HepG2 (cell line): ENCODE data around the gene ACTN4. TPM values are rescaled to one million over a fixed set of nuclear protein-coding genes. Genes with fewer than 3 reads are reported as not detected.
A peak's percentile ranks its signal among the peaks of the same experiment; 100 is the strongest.

Experiments used
- ETV6 ChIP-seq: sonication (generic); formaldehyde crosslinking; conservative IDR thresholded peaks from 2 replicates; pipeline ENCODE4 v1.4.0; 2020; ENCODE audit warnings: missing genetic modification reagents
- GABPB1 ChIP-seq: IDR thresholded peaks from 2 replicates; pipeline ENCODE4 v1.6.1; 2016; ENCODE audit warnings: mild to moderate bottlenecking, missing genetic modification reagents, moderate library complexity, missing compliant biosample characterization
- HDAC2 ChIP-seq: sonication (generic); formaldehyde crosslinking; IDR thresholded peaks from 2 replicates; pipeline ENCODE4 v1.4.0; 2020; ENCODE audit warnings: missing genetic modification reagents
- HMG20A ChIP-seq: IDR thresholded peaks from 2 replicates; pipeline ENCODE4 v1.6.1; 2016; ENCODE audit warnings: borderline replicate concordance
- MTF2 ChIP-seq: sonication (generic); formaldehyde crosslinking; IDR thresholded peaks from 2 replicates; pipeline ENCODE4 v1.5.0; 2020; ENCODE audit warnings: missing genetic modification reagents, borderline replicate concordance
- NFIC ChIP-seq: IDR thresholded peaks from 2 replicates; pipeline ENCODE4 v1.6.1; 2012; ENCODE audit warnings: mild to moderate bottlenecking, low read length, inconsistent platforms
- NR2C2 ChIP-seq: sonication (generic); formaldehyde crosslinking; IDR thresholded peaks from 2 replicates; pipeline ENCODE4 v1.4.0; 2020; ENCODE audit warnings: missing genetic modification reagents, mild to moderate bottlenecking, moderate library complexity, borderline replicate concordance
- NR2F2 ChIP-seq: IDR thresholded peaks from 2 replicates; pipeline ENCODE4 v1.6.1; 2012; ENCODE audit warnings: low read depth, inconsistent platforms, borderline replicate concordance
- PAF1 ChIP-seq: IDR thresholded peaks from 2 replicates; pipeline ENCODE4 v1.6.1; 2016; ENCODE audit warnings: missing genetic modification reagents, missing compliant biosample characterization
- RXRA ChIP-seq: sonication (generic); formaldehyde crosslinking; IDR thresholded peaks from 2 replicates; pipeline ENCODE4 v1.5.1; 2020; ENCODE audit warnings: missing genetic modification reagents
- SMARCE1 ChIP-seq: fragments of 450-650 bp; IDR thresholded peaks from 2 replicates; pipeline ENCODE4 v1.6.1; 2017; ENCODE audit warnings: borderline replicate concordance
- TBX2 ChIP-seq: sonication (generic); formaldehyde crosslinking; IDR thresholded peaks from 2 replicates; pipeline ENCODE4 v1.5.0; 2020; ENCODE audit warnings: missing genetic modification reagents, mild to moderate bottlenecking, borderline replicate concordance
- TP53 ChIP-seq: sonication (generic); formaldehyde crosslinking; conservative IDR thresholded peaks from 2 replicates; pipeline ENCODE4 v1.4.0; 2020; ENCODE audit warnings: missing genetic modification reagents
- U2AF2 ChIP-seq: fragments of 200-400 bp; formaldehyde crosslinking; IDR thresholded peaks from 2 replicates; pipeline ENCODE4 v1.6.1; 2017; ENCODE audit warnings: low read depth, mild to moderate bottlenecking, low read length
- ZNF331 ChIP-seq: sonication (generic); formaldehyde crosslinking; IDR thresholded peaks from 2 replicates; pipeline ENCODE4 v1.4.0; 2020; ENCODE audit warnings: missing genetic modification reagents
- ZNF367 ChIP-seq: sonication (generic); formaldehyde crosslinking; IDR thresholded peaks from 2 replicates; pipeline ENCODE4 v1.4.0; 2020; ENCODE audit warnings: missing genetic modification reagents, borderline replicate concordance
- ZNF460 ChIP-seq: sonication (generic); formaldehyde crosslinking; IDR thresholded peaks from 2 replicates; pipeline ENCODE4 v1.5.1; 2020; ENCODE audit warnings: missing genetic modification reagents, mild to moderate bottlenecking, borderline replicate concordance
- ZNF552 ChIP-seq: sonication (generic); formaldehyde crosslinking; IDR thresholded peaks from 2 replicates; pipeline ENCODE4 v1.9.0; 2022; ENCODE audit warnings: missing genetic modification reagents, mild to moderate bottlenecking, borderline replicate concordance
- ZNF766 ChIP-seq: sonication (generic); formaldehyde crosslinking; IDR thresholded peaks from 2 replicates; pipeline ENCODE4 v1.5.0; 2020; ENCODE audit warnings: missing genetic modification reagents, borderline replicate concordance
- polyA plus RNA-seq, 8 experiments: library from polyadenylated mRNA; depleted of rRNA in 3 of 8; stranded (reverse) in 7 of 8; unstranded in 1 of 8; fragments of >200 nt; fragmentation: Illumina TruSeq in 4 of 8; extraction: Trizol in 4 of 8; gene quantifications; 2 replicates each; pipeline versions ENCODE4 v1.2.1 to v1.2.3, GENCODE V29; 2011 to 2016; ENCODE audit warnings: low read depth in 4 of 8, missing spikeins in 1 of 8, mixed read lengths in 1 of 8; ENCODE audit not compliant: insufficient read depth in 1 of 8
- total RNA-seq, 5 experiments: library from RNA; depleted of rRNA; stranded (reverse); fragments of >200 nt; fragmentation: Illumina TruSeq; extraction: Trizol; gene quantifications; 2 replicates each; pipeline ENCODE4 v1.2.3, GENCODE V29; 2016; ENCODE audit warnings: low read depth in 1 of 5
- TF ChIP-seq, protein P1 (sequence below): sonication (generic); formaldehyde crosslinking; IDR thresholded peaks from 2 replicates; pipeline ENCODE4 v1.8.0; 2022; ENCODE audit warnings: mild to moderate bottlenecking, missing genetic modification reagents, borderline replicate concordance
- TF ChIP-seq, protein P2 (sequence below): sonication (generic); formaldehyde crosslinking; IDR thresholded peaks from 2 replicates; pipeline ENCODE4 v1.8.0; 2022; ENCODE audit warnings: missing genetic modification reagents, mild to moderate bottlenecking, borderline replicate concordance
- TF ChIP-seq, protein P3 (sequence below): sonication (generic); formaldehyde crosslinking; IDR thresholded peaks from 2 replicates; pipeline ENCODE4; 2020; ENCODE audit warnings: missing genetic modification reagents, mild to moderate bottlenecking, borderline replicate concordance
- TF ChIP-seq, protein P4 (sequence below): sonication (generic); formaldehyde crosslinking; IDR thresholded peaks from 2 replicates; pipeline ENCODE4 v1.5.0; 2020; ENCODE audit warnings: missing genetic modification reagents
- TF ChIP-seq, protein P5 (sequence below): sonication (generic); formaldehyde crosslinking; IDR thresholded peaks from 2 replicates; pipeline ENCODE4 v1.4.0; 2020; ENCODE audit warnings: missing genetic modification reagents

The ACTN4 gene
- total and polyA plus RNA-seq, 2 of the 13 experiments (the other 11 are each of a cell fraction or from before 2014, with no cell fraction given) = 171 to 192 TPM

DNA sequence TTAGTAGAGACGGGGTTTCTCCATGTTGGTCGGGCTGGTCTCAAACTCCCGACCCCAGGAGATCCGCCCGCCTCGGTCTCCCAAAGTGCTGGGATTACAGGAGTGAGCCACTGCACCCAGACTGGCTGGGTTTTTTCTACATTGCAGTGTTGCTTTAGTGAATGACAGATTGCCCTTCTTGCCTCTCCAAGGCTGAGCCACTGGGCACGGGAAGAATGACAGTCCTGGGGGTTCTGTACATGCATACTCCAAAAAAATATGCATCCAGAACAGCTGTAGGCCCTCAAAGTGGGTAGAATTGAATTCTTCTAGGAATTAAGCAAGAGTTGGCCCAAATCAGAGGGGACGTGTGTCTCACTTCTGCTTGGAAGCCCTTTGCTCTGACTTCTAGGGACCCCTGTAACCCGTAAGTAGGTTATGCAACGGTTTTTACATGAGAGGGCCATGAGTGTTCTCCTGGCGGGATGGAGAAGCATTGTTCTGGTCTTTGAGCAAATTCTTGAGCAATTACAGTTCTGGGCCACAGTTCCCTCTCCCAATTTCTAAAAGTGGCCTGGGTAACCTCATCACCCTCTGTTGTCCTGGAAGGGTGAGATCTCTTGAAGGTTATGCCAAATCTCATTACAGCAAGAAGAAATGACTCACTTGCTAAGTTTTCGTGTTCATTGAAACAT is 3.6 kb downstream of the ACTN4 start (continued):
- TF ChIP-seq ZNF552 = no peak
- TF ChIP-seq ZNF367 (CRISPR knock-in tag) = no peak
- no peak for TF ChIP-seq TP53
- TF ChIP-seq PAF1 (CRISPR knock-in tag) = no peak
- no peak for TF ChIP-seq RXRA (CRISPR knock-in tag)
- TF ChIP-seq, protein P1, sequence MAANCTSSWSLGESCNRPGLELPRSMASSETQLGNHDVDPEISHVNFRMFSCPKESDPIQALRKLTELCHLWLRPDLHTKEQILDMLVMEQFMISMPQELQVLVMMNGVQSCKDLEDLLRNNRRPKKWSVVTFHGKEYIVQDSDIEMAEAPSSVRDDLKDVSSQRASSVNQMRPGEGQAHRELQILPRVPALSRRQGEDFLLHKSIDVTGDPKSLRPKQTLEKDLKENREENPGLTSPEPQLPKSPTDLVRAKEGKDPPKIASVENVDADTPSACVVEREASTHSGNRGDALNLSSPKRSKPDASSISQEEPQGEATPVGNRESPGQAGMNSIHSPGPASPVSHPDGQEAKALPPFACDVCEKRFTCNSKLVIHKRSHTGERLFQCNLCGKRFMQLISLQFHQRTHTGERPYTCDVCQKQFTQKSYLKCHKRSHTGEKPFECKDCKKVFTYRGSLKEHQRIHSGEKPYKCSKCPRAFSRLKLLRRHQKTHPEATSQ (CRISPR knock-in tag) = 0 out of 2 replicates have a peak, but pooled peaks have one; percentile 18
- no peak for TF ChIP-seq ZNF331
- TF ChIP-seq SMARCE1 = no peak
- no peak for TF ChIP-seq HMG20A (CRISPR knock-in tag)
- no peak for TF ChIP-seq NR2F2
- TF ChIP-seq ZNF460 (CRISPR knock-in tag) = no peak
- no peak for TF ChIP-seq MTF2 (CRISPR knock-in tag)
- TF ChIP-seq ETV6 (CRISPR knock-in tag) = no peak
- TF ChIP-seq, protein P2, sequence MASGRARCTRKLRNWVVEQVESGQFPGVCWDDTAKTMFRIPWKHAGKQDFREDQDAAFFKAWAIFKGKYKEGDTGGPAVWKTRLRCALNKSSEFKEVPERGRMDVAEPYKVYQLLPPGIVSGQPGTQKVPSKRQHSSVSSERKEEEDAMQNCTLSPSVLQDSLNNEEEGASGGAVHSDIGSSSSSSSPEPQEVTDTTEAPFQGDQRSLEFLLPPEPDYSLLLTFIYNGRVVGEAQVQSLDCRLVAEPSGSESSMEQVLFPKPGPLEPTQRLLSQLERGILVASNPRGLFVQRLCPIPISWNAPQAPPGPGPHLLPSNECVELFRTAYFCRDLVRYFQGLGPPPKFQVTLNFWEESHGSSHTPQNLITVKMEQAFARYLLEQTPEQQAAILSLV = no peak
- no peak for TF ChIP-seq ZNF766 (CRISPR knock-in tag)
- TF ChIP-seq, protein P3, sequence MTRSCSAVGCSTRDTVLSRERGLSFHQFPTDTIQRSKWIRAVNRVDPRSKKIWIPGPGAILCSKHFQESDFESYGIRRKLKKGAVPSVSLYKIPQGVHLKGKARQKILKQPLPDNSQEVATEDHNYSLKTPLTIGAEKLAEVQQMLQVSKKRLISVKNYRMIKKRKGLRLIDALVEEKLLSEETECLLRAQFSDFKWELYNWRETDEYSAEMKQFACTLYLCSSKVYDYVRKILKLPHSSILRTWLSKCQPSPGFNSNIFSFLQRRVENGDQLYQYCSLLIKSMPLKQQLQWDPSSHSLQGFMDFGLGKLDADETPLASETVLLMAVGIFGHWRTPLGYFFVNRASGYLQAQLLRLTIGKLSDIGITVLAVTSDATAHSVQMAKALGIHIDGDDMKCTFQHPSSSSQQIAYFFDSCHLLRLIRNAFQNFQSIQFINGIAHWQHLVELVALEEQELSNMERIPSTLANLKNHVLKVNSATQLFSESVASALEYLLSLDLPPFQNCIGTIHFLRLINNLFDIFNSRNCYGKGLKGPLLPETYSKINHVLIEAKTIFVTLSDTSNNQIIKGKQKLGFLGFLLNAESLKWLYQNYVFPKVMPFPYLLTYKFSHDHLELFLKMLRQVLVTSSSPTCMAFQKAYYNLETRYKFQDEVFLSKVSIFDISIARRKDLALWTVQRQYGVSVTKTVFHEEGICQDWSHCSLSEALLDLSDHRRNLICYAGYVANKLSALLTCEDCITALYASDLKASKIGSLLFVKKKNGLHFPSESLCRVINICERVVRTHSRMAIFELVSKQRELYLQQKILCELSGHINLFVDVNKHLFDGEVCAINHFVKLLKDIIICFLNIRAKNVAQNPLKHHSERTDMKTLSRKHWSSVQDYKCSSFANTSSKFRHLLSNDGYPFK (CRISPR knock-in tag) = no peak
- no peak for TF ChIP-seq HDAC2 (CRISPR knock-in tag)
- no peak for TF ChIP-seq U2AF2
- no peak for TF ChIP-seq TBX2 (CRISPR knock-in tag)
- TF ChIP-seq, protein P4, sequence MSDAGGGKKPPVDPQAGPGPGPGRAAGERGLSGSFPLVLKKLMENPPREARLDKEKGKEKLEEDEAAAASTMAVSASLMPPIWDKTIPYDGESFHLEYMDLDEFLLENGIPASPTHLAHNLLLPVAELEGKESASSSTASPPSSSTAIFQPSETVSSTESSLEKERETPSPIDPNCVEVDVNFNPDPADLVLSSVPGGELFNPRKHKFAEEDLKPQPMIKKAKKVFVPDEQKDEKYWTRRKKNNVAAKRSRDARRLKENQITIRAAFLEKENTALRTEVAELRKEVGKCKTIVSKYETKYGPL (CRISPR knock-in tag) = peak; percentile 81; the same call in 1 of the 2 replicates
- TF ChIP-seq NR2C2 (CRISPR knock-in tag) = no peak
- 0 out of 2 replicates have a peak, but pooled peaks have one; percentile 22 for TF ChIP-seq NFIC
- TF ChIP-seq, protein P5, sequence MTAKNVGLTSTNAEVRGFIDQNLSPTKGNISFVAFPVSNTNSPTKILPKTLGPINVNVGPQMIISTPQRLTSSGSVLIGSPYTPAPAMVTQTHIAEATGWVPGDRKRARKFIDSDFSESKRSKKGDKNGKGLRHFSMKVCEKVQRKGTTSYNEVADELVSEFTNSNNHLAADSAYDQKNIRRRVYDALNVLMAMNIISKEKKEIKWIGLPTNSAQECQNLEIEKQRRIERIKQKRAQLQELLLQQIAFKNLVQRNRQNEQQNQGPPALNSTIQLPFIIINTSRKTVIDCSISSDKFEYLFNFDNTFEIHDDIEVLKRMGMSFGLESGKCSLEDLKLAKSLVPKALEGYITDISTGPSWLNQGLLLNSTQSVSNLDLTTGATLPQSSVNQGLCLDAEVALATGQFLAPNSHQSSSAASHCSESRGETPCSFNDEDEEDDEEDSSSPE = no peak
- no peak for TF ChIP-seq GABPB1 (CRISPR knock-in tag)
